ENCODE measurements around the gene USB1. TPM values are rescaled to one million over a fixed set of nuclear protein-coding genes. Genes with fewer than 3 reads are reported as not detected.

USB1 gene
- total and polyA plus RNA-seq, 3 donors from 2014 or later, result 39.7 to 63.7 (median 62.4) TPM

DNA sequence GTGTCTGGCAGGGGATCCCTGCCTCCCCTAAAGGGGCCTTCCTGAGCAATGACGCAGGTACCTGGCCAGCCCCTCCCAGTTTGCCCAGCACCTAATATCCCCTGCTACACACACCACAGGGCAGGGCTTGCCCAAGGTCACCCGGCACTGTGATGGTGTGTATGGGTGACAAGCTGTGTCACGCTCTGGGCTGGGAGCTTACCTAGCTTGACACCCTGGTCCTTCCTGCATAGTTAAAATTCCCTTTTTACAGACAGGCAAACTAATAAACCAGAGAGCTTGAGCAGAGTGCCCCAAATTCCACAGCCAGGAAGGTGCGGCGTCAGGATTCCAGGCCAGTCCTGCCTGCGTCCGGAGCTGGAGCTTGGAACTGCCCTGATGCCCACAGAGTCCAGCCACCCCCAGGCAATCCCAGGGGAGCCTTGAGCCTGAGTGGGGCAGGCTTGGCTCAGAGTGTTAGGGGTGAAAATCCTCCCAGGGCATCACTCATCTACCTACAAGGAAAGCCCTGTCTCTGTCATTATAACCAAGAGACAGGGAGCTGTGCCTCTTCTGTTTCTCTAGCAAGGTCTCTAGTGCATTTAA is 42.5 kb downstream of the USB1 start:
- Histone ChIP-seq H3K27ac (no peak overlapping the region), H3K36me3 (ENCODE audit: low read depth, missing control alignments) (no peaks in the 10 kb centered on the region), H3K4me1 (peaks cover 26% of the 10 kb centered on the region), H3K4me3 (no peak overlapping the region), H3K27me3 (no peaks in the 10 kb centered on the region), H3K9me3 (no peaks in the 10 kb centered on the region)
- DNase-seq, result no peak
- TF ChIP-seq POLR2A (IDR thresholded peaks at IDR 0.05) (no peak), CTCF (IDR thresholded peaks at IDR 0.05) (no peak)
- 70% methylated on average over 7 of the region's 7 CpGs; no CpG with 5 or more reads in 1 of the 2 donors for whole genome bisulfite sequencing, 2 donors
- intact Hi-C loops (cut with DNase I; ENCODE audit: low total_unique reads), result no loop called here

- Histone ChIP-seq H3K9me3 (no peaks in the 10 kb centered on the region), H3K4me3 (no peak overlapping the region), H3K4me1 (peaks cover 28% of the 10 kb centered on the region), H3K36me3 (ENCODE audit: low read depth, missing control alignments) (no peaks in the 10 kb centered on the region), H3K27ac (no peak overlapping the region), H3K27me3 (no peaks in the 10 kb centered on the region)
- no peak for DNase-seq
- no peak for TF ChIP-seq POLR2A (IDR thresholded peaks at IDR 0.05)
- no peak for TF ChIP-seq CTCF (IDR thresholded peaks at IDR 0.05)
- WGBS, 2 donors, result 71 to 77% methylated on average over 4 to 9 of the region's 9 CpGs
- intact Hi-C loops (cut with DNase I; ENCODE audit: low total_unique reads), result no loop called here
Measured at GRCh38 chr16:58044266-58045019, 43.2 kb downstream of the USB1 start.

DNA sequence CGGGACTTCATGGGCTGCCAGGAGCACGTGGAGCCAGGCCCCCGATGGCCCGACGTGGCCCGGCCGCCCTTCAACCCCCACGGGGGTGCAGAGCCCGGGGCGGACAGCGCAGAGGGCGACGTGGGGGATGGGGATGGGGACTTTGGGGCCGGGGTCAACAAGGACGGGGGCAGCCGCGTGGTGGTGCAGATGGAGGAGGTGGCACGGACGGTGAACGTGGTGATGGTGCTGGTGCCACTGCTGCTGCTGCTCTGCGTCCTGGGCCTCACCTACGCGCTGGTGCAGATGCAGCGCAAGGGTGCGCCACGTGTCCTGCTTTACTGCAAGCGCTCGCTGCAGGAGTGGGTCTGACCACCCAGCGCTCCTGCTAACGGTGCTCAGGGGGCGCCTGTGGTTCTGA is 43.9 kb downstream of the USB1 start:
- no peak for DNase-seq
- no peaks in the 10 kb centered on the region for H3K27me3 ChIP-seq
- 90 to 93% methylated on average over 31 of the region's 31 CpGs for WGBS, 2 donors
- intact Hi-C loops (cut with DNase I; ENCODE audit: low total_unique reads), result no loop called here
- no peaks in the 10 kb centered on the region for H3K9me3 ChIP-seq
- no peaks in the 10 kb centered on the region for H3K36me3 ChIP-seq (ENCODE audit: low read depth, missing control alignments)
- no peak overlapping the region for H3K4me3 ChIP-seq
- peaks cover 28% of the 10 kb centered on the region for H3K4me1 ChIP-seq
- TF ChIP-seq CTCF (IDR thresholded peaks at IDR 0.05), result no peak
- TF ChIP-seq POLR2A (IDR thresholded peaks at IDR 0.05), result no peak
- no peak overlapping the region for H3K27ac ChIP-seq

DNA sequence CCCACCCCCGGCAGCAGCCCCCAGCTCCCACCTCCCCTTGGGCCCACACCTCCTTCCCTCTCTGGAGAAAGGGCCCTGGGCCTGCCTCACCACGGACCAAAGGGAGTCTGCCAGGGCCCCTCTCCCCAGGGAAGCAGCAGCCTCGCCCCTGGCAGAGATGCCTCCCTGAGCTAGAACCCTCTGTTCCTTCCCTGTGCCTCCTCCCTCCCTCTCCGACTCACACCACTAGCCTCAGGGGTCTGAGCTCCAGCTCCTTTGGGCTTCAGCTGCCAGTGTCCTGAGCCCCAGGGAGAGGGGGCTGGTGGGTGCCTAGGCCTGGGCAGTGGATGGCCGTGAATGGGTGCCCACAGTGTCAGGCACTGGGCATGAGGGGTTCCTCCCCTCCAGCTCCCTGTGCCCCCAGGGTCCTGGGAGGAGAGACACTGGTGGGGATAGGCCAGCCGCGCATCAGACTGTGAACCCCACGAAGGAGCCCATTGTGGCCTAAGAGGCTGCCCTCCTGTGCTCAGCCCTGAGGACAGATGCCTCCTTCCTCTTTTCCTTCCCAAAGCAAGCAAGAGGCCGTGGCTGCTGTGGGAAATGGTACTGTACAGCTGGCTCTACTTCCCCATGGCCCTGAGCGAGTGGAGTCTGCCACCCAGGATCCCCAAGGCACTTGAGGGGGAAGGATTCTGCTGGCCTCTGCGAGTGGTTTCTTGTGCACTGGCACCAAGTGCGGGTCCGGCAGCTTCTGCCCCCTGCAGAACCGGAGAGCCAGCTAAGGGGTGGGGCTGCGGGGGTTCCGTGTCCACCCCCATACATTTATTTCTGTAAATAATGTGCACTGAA is 45.1 kb downstream of the USB1 start:
- no peak overlapping the region for H3K27ac ChIP-seq
- intact Hi-C loops (cut with DNase I; ENCODE audit: low total_unique reads), result no loop called here
- no peaks in the 10 kb centered on the region for H3K27me3 ChIP-seq
- H3K4me3 ChIP-seq, result no peak overlapping the region
- no peaks in the 10 kb centered on the region for H3K9me3 ChIP-seq
- H3K4me1 ChIP-seq, result peaks cover 28% of the 10 kb centered on the region
- TF ChIP-seq POLR2A (IDR thresholded peaks at IDR 0.05) (no peak), CTCF (IDR thresholded peaks at IDR 0.05) (no peak)
- DNase-seq, result no peak
- H3K36me3 ChIP-seq (ENCODE audit: low read depth, missing control alignments), result no peaks in the 10 kb centered on the region
- WGBS, 2 donors, result 66 to 70% methylated on average over 12 to 16 of the region's 16 CpGs
